SK-N-SH (cell line): ENCODE results near the gene OLFM1. TPM values are rescaled to one million over a fixed set of nuclear protein-coding genes. Genes with fewer than 3 reads are reported as not detected.

Experiments
- CTCF ChIA-PET: fragments of 300-600, 350-600 bp; formaldehyde crosslinking; extraction: SDS; loops from one replicate; lab custom pipeline; 2021; lab: Yijun Ruan, JAX
- POLR2A ChIA-PET: fragments of 350-600 bp; sonication (Branson Sonifier 250); formaldehyde crosslinking; extraction: SDS; loops from one replicate; lab custom pipeline; 2020; ENCODE audit warnings: antibody characterized with exemption, inconsistent platforms; lab: Yijun Ruan, JAX
- DNase-seq: peaks from one replicate; pipeline ENCODE4 v3.0.0; 2012
- H2AFZ ChIP-seq: fragments of 200-600 bp; sonication (generic); 2 replicates; pipeline ENCODE4 v1.8.1; 2016; ENCODE audit warnings: antibody characterized with exemption, mild to moderate bottlenecking, low read depth
- H3F3A ChIP-seq: fragments of 200-600 bp; sonication (generic); replicated peaks from 2 replicates; pipeline ENCODE3; 2016; ENCODE audit warnings: antibody characterized with exemption, mild to moderate bottlenecking; ENCODE audit not compliant: insufficient read depth
- H3K27ac ChIP-seq, 2 experiments: fragments of 200-500 bp in 1 of 2; fragments of 200-600 bp in 1 of 2; sonication (Bioruptor generic) in 1 of 2; sonication (generic), shearing (Covaris generic) in 1 of 2; 2 replicates each; pipeline versions ENCODE4 v1.5.1 to v1.6.1; 2014 to 2016; ENCODE audit warnings: low read depth in 2 of 2, inconsistent platforms in 1 of 2, low read length in 1 of 2, mild to moderate bottlenecking in 1 of 2, mixed read lengths in 1 of 2
- H3K27me3 ChIP-seq: fragments of 200-600 bp; sonication (generic), shearing (Covaris generic); 2 replicates; pipeline ENCODE4 v1.6.1; 2016; ENCODE audit warnings: mixed run types; ENCODE audit not compliant: insufficient read depth
- H3K36me3 ChIP-seq, 2 experiments: fragments of 200-500 bp in 1 of 2; fragments of 200-600 bp in 1 of 2; sonication (Bioruptor generic) in 1 of 2; sonication (generic) in 1 of 2; replicated peaks in 1 of 2; 2 replicates each; pipeline versions ENCODE3 to v1.5.1; 2014 to 2016; ENCODE audit warnings: low read length in 1 of 2, mild to moderate bottlenecking in 1 of 2; ENCODE audit not compliant: insufficient read depth in 2 of 2, control insufficient read depth in 1 of 2
- H3K4me1 ChIP-seq, 2 experiments: fragments of 200-500 bp in 1 of 2; fragments of 200-600 bp in 1 of 2; sonication (Bioruptor generic) in 1 of 2; sonication (generic), shearing (Covaris generic) in 1 of 2; 2 replicates each; pipeline versions ENCODE4 v1.5.1 to v1.6.1; 2014 to 2016; ENCODE audit warnings: low read depth in 1 of 2, low read length in 1 of 2, mixed run types in 1 of 2; ENCODE audit not compliant: insufficient read depth in 2 of 2, control insufficient read depth in 1 of 2
- H3K4me2 ChIP-seq: fragments of 200-600 bp; sonication (generic), shearing (Covaris generic); 2 replicates; pipeline ENCODE4 v1.6.1; 2017; ENCODE audit warnings: mixed run types
- H3K4me3 ChIP-seq, 2 experiments: fragments of 200-500 bp in 1 of 2; fragments of 200-600 bp in 1 of 2; sonication (Bioruptor generic) in 1 of 2; sonication (generic), shearing (Covaris generic) in 1 of 2; 2 replicates each; pipeline versions ENCODE4 v1.5.1 to v1.8.1; 2014 to 2016; ENCODE audit warnings: low read depth in 2 of 2, inconsistent platforms in 1 of 2, low read length in 1 of 2, mild to moderate bottlenecking in 1 of 2, mixed read lengths in 1 of 2, moderate library complexity in 1 of 2
- H3K79me2 ChIP-seq: fragments of 200-600 bp; sonication (generic); 2 replicates; pipeline ENCODE4 v1.8.1; 2017; ENCODE audit warnings: mild to moderate bottlenecking; ENCODE audit not compliant: insufficient read depth
- H3K9ac ChIP-seq: fragments of 200-600 bp; sonication (generic); 2 replicates; pipeline ENCODE4 v1.6.1; 2017; ENCODE audit warnings: mixed run types
- H3K9me2 ChIP-seq: fragments of 200-600 bp; sonication (generic); 2 replicates; pipeline ENCODE4 v1.6.1; 2017; ENCODE audit warnings: mixed run types
- H3K9me3 ChIP-seq: fragments of 200-600 bp; sonication (generic); 2 replicates; pipeline ENCODE4 v1.6.1; 2017; ENCODE audit warnings: mixed run types, mild to moderate bottlenecking, moderate library complexity
- H4K20me1 ChIP-seq: fragments of 200-600 bp; sonication (generic); 2 replicates; pipeline ENCODE4 v1.6.1; 2017; ENCODE audit warnings: mild to moderate bottlenecking, mixed run types; ENCODE audit not compliant: insufficient read depth
- EP300 ChIP-seq, 2 experiments: IDR thresholded peaks; 2 replicates each; pipeline versions ENCODE4 v1.4.0 to v1.6.1; 2012; ENCODE audit warnings: borderline replicate concordance in 1 of 2, low read depth in 1 of 2, low read length in 1 of 2
- FOXJ3 ChIP-seq: sonication (generic); formaldehyde crosslinking; IDR thresholded peaks from 2 replicates; pipeline ENCODE4 v1.5.1; 2020; ENCODE audit warnings: mild to moderate bottlenecking, missing genetic modification reagents
- JUND ChIP-seq: IDR thresholded peaks from 2 replicates; pipeline ENCODE4 v1.4.0; 2012
- MEF2A ChIP-seq: IDR thresholded peaks from 2 replicates; pipeline ENCODE4 v1.4.0; 2012; ENCODE audit warnings: low read depth, borderline replicate concordance
- NFIC ChIP-seq: IDR thresholded peaks from 2 replicates; pipeline ENCODE4 v1.4.0; 2012; ENCODE audit warnings: borderline replicate concordance
- RFX5 ChIP-seq: IDR thresholded peaks from 2 replicates; pipeline ENCODE4 v1.6.1; 2012; ENCODE audit warnings: mild to moderate bottlenecking, improper control_type of control experiment, low read length
- RXRA ChIP-seq: IDR thresholded peaks from 2 replicates; pipeline ENCODE4 v1.4.0; 2012; ENCODE audit warnings: low read depth, mild to moderate bottlenecking, borderline replicate concordance
- SMC3 ChIP-seq: IDR thresholded peaks from 2 replicates; pipeline ENCODE4 v1.6.1; 2012; ENCODE audit warnings: low read depth, low read length, improper control_type of control experiment
- TAF1 ChIP-seq: IDR thresholded peaks from 2 replicates; pipeline ENCODE4 v1.6.1; 2012; ENCODE audit warnings: low read depth, mild to moderate bottlenecking, low read length, moderate library complexity, borderline replicate concordance
- WGBS: methylation state at CpG from one replicate; pipeline ENCODE4 v1.1.6; 2017; ENCODE audit warnings: low lambda C conversion rate; 5-methylcytosine and 5-hydroxymethylcytosine counted together
- polyA plus RNA-seq, 3 experiments: library from polyadenylated mRNA; depleted of rRNA; stranded (reverse); fragments of >200 nt; gene quantifications; 2 replicates each; pipeline ENCODE4 v1.2.3, GENCODE V29; 2012
- TF ChIP-seq, protein P1 (sequence below): IDR thresholded peaks from 2 replicates; pipeline ENCODE4 v1.6.1; 2012; ENCODE audit warnings: mild to moderate bottlenecking, low read depth, low read length, moderate library complexity

OLFM1 gene
- polyA plus RNA-seq, 1 of the 3 experiments (the other 2 are of a cell fraction), result 15.9 TPM

DNA sequence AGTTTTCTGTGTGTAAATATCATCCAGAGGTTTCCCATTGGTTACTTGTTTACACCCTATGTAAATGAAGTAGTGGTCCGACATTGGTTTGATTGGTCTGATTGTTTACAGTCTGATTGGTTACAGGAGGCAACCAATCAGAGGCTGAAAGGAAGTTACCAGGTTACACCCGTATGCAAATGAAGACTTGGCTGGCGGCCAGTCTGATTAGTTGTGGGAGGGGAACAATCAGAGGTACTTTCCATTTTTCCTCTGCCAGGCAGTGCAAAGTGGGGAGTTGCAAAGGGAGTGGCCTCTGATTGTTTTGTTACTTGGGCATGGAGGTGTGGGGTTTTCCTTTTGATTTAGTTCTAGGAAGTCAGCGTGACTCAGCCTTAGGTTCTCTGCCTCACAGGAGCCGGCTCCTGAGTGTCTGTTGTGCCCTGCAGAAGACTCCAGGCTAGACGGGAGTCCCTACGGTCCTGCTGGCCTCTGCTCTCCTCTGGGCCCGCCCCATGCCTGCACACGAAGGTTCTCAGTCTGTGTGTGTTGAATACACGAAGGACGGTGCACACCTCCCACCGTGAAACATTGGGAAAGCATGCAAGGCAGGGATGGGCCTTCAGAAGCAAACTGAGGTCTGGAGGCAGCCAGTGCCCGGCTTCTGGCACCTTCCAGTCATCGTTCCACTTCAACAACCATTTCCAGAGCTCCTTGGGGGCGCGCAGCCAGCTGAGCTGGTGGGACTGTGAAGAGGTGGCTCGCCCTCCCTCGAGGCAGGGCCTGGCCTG lies 42.9 kb downstream of the OLFM1 start:
- H3K79me2 ChIP-seq, result no peaks in the 10 kb centered on the region
- no peaks in the 10 kb centered on the region for H3K9me3 ChIP-seq
- WGBS, result 52% methylated on average over 16 of the region's 18 CpGs
- no peak overlapping the region for H3K27ac ChIP-seq
- ChIA-PET CTCF (no interaction called here), POLR2A (no interaction called here)
- H3K4me3 ChIP-seq, result no peak overlapping the region
- peaks cover 0 to 24% of the 10 kb centered on the region in 2 experiments; a peak in 2 of 4 replicates for H3K4me1 ChIP-seq
- H3K4me2 ChIP-seq, result no peak overlapping the region
- no peaks in the 10 kb centered on the region for H3F3A ChIP-seq
- no peak overlapping the region for H3K9ac ChIP-seq
- H3K27me3 ChIP-seq, result no peaks in the 10 kb centered on the region
- DNase-seq, result no peak
- H2AFZ ChIP-seq, result no peak overlapping the region
- TF ChIP-seq FOXJ3 (CRISPR knock-in tag), result no peak
- no peak for TF ChIP-seq TAF1
- TF ChIP-seq, protein P1, sequence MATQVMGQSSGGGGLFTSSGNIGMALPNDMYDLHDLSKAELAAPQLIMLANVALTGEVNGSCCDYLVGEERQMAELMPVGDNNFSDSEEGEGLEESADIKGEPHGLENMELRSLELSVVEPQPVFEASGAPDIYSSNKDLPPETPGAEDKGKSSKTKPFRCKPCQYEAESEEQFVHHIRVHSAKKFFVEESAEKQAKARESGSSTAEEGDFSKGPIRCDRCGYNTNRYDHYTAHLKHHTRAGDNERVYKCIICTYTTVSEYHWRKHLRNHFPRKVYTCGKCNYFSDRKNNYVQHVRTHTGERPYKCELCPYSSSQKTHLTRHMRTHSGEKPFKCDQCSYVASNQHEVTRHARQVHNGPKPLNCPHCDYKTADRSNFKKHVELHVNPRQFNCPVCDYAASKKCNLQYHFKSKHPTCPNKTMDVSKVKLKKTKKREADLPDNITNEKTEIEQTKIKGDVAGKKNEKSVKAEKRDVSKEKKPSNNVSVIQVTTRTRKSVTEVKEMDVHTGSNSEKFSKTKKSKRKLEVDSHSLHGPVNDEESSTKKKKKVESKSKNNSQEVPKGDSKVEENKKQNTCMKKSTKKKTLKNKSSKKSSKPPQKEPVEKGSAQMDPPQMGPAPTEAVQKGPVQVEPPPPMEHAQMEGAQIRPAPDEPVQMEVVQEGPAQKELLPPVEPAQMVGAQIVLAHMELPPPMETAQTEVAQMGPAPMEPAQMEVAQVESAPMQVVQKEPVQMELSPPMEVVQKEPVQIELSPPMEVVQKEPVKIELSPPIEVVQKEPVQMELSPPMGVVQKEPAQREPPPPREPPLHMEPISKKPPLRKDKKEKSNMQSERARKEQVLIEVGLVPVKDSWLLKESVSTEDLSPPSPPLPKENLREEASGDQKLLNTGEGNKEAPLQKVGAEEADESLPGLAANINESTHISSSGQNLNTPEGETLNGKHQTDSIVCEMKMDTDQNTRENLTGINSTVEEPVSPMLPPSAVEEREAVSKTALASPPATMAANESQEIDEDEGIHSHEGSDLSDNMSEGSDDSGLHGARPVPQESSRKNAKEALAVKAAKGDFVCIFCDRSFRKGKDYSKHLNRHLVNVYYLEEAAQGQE, result no peak
- no peak for TF ChIP-seq JUND
- H3K9me2 ChIP-seq, result no peaks in the 10 kb centered on the region
- no peaks in the 10 kb centered on the region for H3K36me3 ChIP-seq
- H4K20me1 ChIP-seq, result no peaks in the 10 kb centered on the region

DNA sequence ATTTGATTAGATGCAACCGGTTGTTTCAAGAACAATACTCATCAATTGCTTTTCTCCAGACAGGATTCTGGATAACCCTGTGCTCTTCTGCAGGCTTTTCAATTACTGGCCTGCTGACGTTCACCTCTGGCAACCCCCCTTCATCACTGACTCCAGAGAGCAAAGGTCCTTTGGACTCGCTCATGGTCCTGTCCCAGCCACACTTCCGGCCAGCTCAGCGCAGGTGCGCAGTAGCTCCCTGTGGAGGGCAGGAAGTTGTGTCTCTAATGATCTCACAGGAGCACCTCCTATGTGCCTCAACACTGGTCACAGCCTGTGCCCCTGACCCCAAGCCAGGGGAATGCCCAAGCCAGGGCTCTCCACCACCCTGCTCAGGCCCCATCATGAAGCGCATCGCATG lies 44.0 kb downstream of the OLFM1 start:
- no peak for DNase-seq
- peaks cover 0 to 29% of the 10 kb centered on the region in 2 experiments; a peak in 2 of 4 replicates for H3K4me1 ChIP-seq
- no peaks in the 10 kb centered on the region for H3K27me3 ChIP-seq
- no peaks in the 10 kb centered on the region for H3K36me3 ChIP-seq
- H4K20me1 ChIP-seq, result no peaks in the 10 kb centered on the region
- 74% methylated on average over 6 of the region's 8 CpGs for WGBS
- H3K27ac ChIP-seq, result no peak overlapping the region
- H3K4me2 ChIP-seq, result no peak overlapping the region
- ChIA-PET POLR2A (no interaction called here), CTCF (interaction anchor here (1.1 kb wide), 1 partner anchor 15 kb away, joined by 3 read pairs; no protein-coding TSS in a partner anchor)
- H2AFZ ChIP-seq, result no peak overlapping the region
- no peaks in the 10 kb centered on the region for H3K9me2 ChIP-seq
- no peak overlapping the region for H3K4me3 ChIP-seq
- H3F3A ChIP-seq, result no peaks in the 10 kb centered on the region
- TF ChIP-seq SMC3, result no peak
- no peak for TF ChIP-seq EP300 (IDR thresholded peaks at IDR 0.05; ENCODE audit: borderline replicate concordance in 1 of 2, low read depth in 1 of 2, low read length in 1 of 2)
- TF ChIP-seq RFX5, result no peak
- no peak for TF ChIP-seq MEF2A
- TF ChIP-seq NFIC, result no peak
- no peak for TF ChIP-seq RXRA
- H3K9ac ChIP-seq, result no peak overlapping the region
- H3K9me3 ChIP-seq, result no peaks in the 10 kb centered on the region
- no peaks in the 10 kb centered on the region for H3K79me2 ChIP-seq
